A673 (cell line): Measurements from ENCODE around the gene SH2D3C.

ENCODE experiments used
- CTCF ChIP-seq: fragments of 300-800, 200-600 bp; sonication (generic); conservative IDR thresholded peaks from 2 replicates; pipeline ENCODE4 v1.5.1; 2017; ENCODE audit warnings: low read depth, mild to moderate bottlenecking, antibody characterized with exemption, low read length, moderate library complexity, mixed read lengths
- EZH2 ChIP-seq: fragments of 200-600 bp; sonication (generic); IDR thresholded peaks from 2 replicates; pipeline ENCODE4 v1.6.1; 2017; ENCODE audit warnings: borderline replicate concordance, low read depth, mild to moderate bottlenecking, mixed read lengths, antibody characterized with exemption, low read length; ENCODE audit not compliant: poor library complexity, severe bottlenecking

GRCh38 chr9:127720031-127720864 lies 58.2 kb downstream of the SH2D3C start:
- TF ChIP-seq CTCF, result no peak
- no peak for TF ChIP-seq EZH2
